GM12878 (cell line): ENCODE measurements around the gene VWA8. TPM values are rescaled to one million over a fixed set of nuclear protein-coding genes. Genes with fewer than 3 reads are reported as not detected.

Experiments
- BACH1 ChIP-seq: fragments of 450-650 bp; IDR thresholded peaks from 2 replicates; pipeline ENCODE4 v1.6.1; 2017; ENCODE audit warnings: mild to moderate bottlenecking, borderline replicate concordance
- BCL11A ChIP-seq: IDR thresholded peaks from 2 replicates; pipeline ENCODE4 v1.6.1; 2011; ENCODE audit warnings: low read depth, low read length
- CREB1 ChIP-seq: IDR thresholded peaks from 2 replicates; pipeline ENCODE4 v1.6.1; 2012; ENCODE audit warnings: low read depth, mild to moderate bottlenecking, inconsistent platforms
- E2F4 ChIP-seq: IDR thresholded peaks from 2 replicates; pipeline ENCODE4 v1.6.1; 2012; ENCODE audit warnings: low read depth, low read length, improper control_type of control experiment
- ESRRA ChIP-seq: IDR thresholded peaks from 2 replicates; pipeline ENCODE4 v1.6.1; 2012; ENCODE audit warnings: mild to moderate bottlenecking, low read length, improper control_type of control experiment
- FOXK2 ChIP-seq: fragments of 450-650 bp; IDR thresholded peaks from 2 replicates; pipeline ENCODE4 v1.6.1; 2017; ENCODE audit warnings: mild to moderate bottlenecking, moderate library complexity
- JUNB ChIP-seq: IDR thresholded peaks from 2 replicates; pipeline ENCODE4 v1.6.1; 2016; ENCODE audit warnings: antibody characterized with exemption, mild to moderate bottlenecking
- KAT2A ChIP-seq: conservative IDR thresholded peaks from 2 replicates; pipeline ENCODE4 v1.6.1; 2011; ENCODE audit warnings: low read depth, low read length; ENCODE audit not compliant: control insufficient read depth
- LARP7 ChIP-seq: fragments of 450-650 bp; IDR thresholded peaks from 2 replicates; pipeline ENCODE4 v1.6.1; 2017; ENCODE audit warnings: mild to moderate bottlenecking
- MEF2A ChIP-seq: IDR thresholded peaks from 2 replicates; pipeline ENCODE4 v1.6.1; 2011; ENCODE audit warnings: low read depth, mild to moderate bottlenecking, low read length, moderate library complexity; ENCODE audit not compliant: insufficient read depth
- MEF2B ChIP-seq: fragments of 450-650 bp; IDR thresholded peaks from 2 replicates; pipeline ENCODE4 v1.6.1; 2018; ENCODE audit warnings: mild to moderate bottlenecking, moderate library complexity; ENCODE audit not compliant: partially characterized antibody, poor library complexity, severe bottlenecking
- MTA2 ChIP-seq: fragments of 450-650 bp; IDR thresholded peaks from 2 replicates; pipeline ENCODE4 v1.6.1; 2016; ENCODE audit warnings: low read depth, mild to moderate bottlenecking, moderate library complexity
- NBN ChIP-seq: fragments of 450-650 bp; IDR thresholded peaks from 2 replicates; pipeline ENCODE4 v1.6.1; 2016
- NFYA ChIP-seq: IDR thresholded peaks from 2 replicates; pipeline ENCODE4 v1.6.1; 2011; ENCODE audit warnings: low read depth, mild to moderate bottlenecking, low read length, improper control_type of control experiment, borderline replicate concordance
- POLR2AphosphoS5 ChIP-seq: IDR thresholded peaks from 2 replicates; pipeline ENCODE4 v1.6.1; 2011; ENCODE audit warnings: mild to moderate bottlenecking, low read length, inconsistent platforms
- REST ChIP-seq: IDR thresholded peaks from 2 replicates; pipeline ENCODE4 v1.6.1; 2012; ENCODE audit warnings: mild to moderate bottlenecking, low read depth, low read length
- RUNX3 ChIP-seq: IDR thresholded peaks from 2 replicates; pipeline ENCODE4 v1.6.1; 2012; ENCODE audit warnings: low read length, inconsistent platforms
- SIN3A ChIP-seq: IDR thresholded peaks from 2 replicates; pipeline ENCODE4 v1.6.1; 2012; ENCODE audit warnings: low read depth, low read length, improper control_type of control experiment
- STAT1 ChIP-seq: fragments of 450-650 bp; conservative IDR thresholded peaks from 2 replicates; pipeline ENCODE4 v1.6.1; 2014; ENCODE audit warnings: antibody characterized with exemption, mild to moderate bottlenecking
- STAT3 ChIP-seq: IDR thresholded peaks from 2 replicates; pipeline ENCODE4 v1.6.1; 2011; ENCODE audit warnings: low read depth, low read length, improper control_type of control experiment
- SUPT20H ChIP-seq: IDR thresholded peaks from 2 replicates; pipeline ENCODE4 v1.6.1; 2011; ENCODE audit warnings: low read depth, mild to moderate bottlenecking, low read length, moderate library complexity, borderline replicate concordance; ENCODE audit not compliant: control insufficient read depth
- TCF12 ChIP-seq: IDR thresholded peaks from 2 replicates; pipeline ENCODE4 v1.6.1; 2011; ENCODE audit warnings: low read depth, mild to moderate bottlenecking, low read length
- TCF7 ChIP-seq: IDR thresholded peaks from 2 replicates; pipeline ENCODE4 v1.6.1; 2014; ENCODE audit warnings: antibody characterized with exemption, borderline replicate concordance
- YBX1 ChIP-seq: fragments of 450-650 bp; IDR thresholded peaks from 2 replicates; pipeline ENCODE4 v1.6.1; 2016; ENCODE audit warnings: antibody characterized with exemption
- ZNF687 ChIP-seq: fragments of 450-650 bp; IDR thresholded peaks from 2 replicates; pipeline ENCODE4 v1.6.1; 2017; ENCODE audit warnings: mild to moderate bottlenecking, moderate library complexity
- polyA plus RNA-seq, 11 experiments: library from polyadenylated mRNA; depleted of rRNA in 4 of 11; unstranded in 6 of 11; stranded (reverse) in 5 of 11; fragments of >200 nt; fragmentation: Nextera tagmentation in 4 of 11; fragmentation: Illumina TruSeq in 1 of 11; extraction: Ambion mirVana in 4 of 11; extraction: Trizol in 1 of 11; gene quantifications; 1 replicate in 1 of 11; 2 replicates in 10 of 11; pipeline versions ENCODE4 v1.2.1 to v1.2.3, GENCODE V29; 2011 to 2016; ENCODE audit warnings: inconsistent platforms in 2 of 11, missing spikeins in 2 of 11, low read depth in 1 of 11
- total RNA-seq, 4 experiments: library from RNA; depleted of rRNA in 3 of 4; stranded (reverse); fragments of >200 nt in 3 of 4; fragmentation: Illumina TruSeq in 1 of 4; extraction: Trizol in 1 of 4; gene quantifications; 2 replicates each; pipeline versions ENCODE4 v1.2.1 to v1.2.3, GENCODE V29; 2013 to 2021

Gene VWA8
- total and polyA plus RNA-seq, 10 of the 15 experiments (the other 5 are each of a cell fraction or from before 2014, with no cell fraction given) = 3.0 to 21.8 (median 13.5) TPM

- TF ChIP-seq MEF2A = peak; percentile 96
- TF ChIP-seq MEF2B = peak; percentile 57
- TF ChIP-seq POLR2AphosphoS5 = no peak
- no peak for TF ChIP-seq SIN3A
- no peak for TF ChIP-seq YBX1
- TF ChIP-seq STAT1 = no peak
- no peak for TF ChIP-seq STAT3
- TF ChIP-seq LARP7 = no peak
- TF ChIP-seq NFYA = no peak
- no peak for TF ChIP-seq ZNF687
- TF ChIP-seq E2F4 = no peak
- peak; percentile 75 for TF ChIP-seq JUNB
- TF ChIP-seq RUNX3 = peak; percentile 81
- no peak for TF ChIP-seq SUPT20H
- TF ChIP-seq TCF7 = no peak
- TF ChIP-seq ESRRA = no peak
- no peak for TF ChIP-seq BACH1
- peak; percentile 52; the same call in 1 of the 2 replicates for TF ChIP-seq CREB1
- TF ChIP-seq TCF12 = no peak
- TF ChIP-seq BCL11A = no peak
- no peak for TF ChIP-seq NBN
- no peak for TF ChIP-seq REST
- TF ChIP-seq MTA2 = no peak
- TF ChIP-seq KAT2A = no peak
- no peak for TF ChIP-seq FOXK2
These were observed 266.2 kb downstream of the VWA8 start (continued) for GRCh38 chr13:41694545-41695301.
